Activated CD8-positive, alpha-beta memory T cell treated with anti-CD3 and anti-CD28 coated beads for 48 hours (primary cell): ENCODE measurements around the gene NUP153.
"Not testable (repeated sequence)": the region's sequence is repeated elsewhere in the genome, so short reads cannot be mapped to it uniquely, and the experiment has no call there.

Experiments used
- DNase-seq, 3 experiments: peaks; one replicate each; pipeline ENCODE4 v3.0.0-alpha.2; 2020; ENCODE audit warnings: low read depth in 2 of 3, low spot score in 2 of 3

The NUP153 gene

GRCh38 chr6:17714177-17714576 is 7.5 kb upstream of the NUP153 start:
- DNase-seq = no peak

- DNase-seq = no peak
These were observed 5.9 kb upstream of the NUP153 start for GRCh38 chr6:17712576-17712975.

- DNase-seq = no peak
These were observed 3.6 kb upstream of the NUP153 start for GRCh38 chr6:17710331-17710730.

GRCh38 chr6:17709476-17709875 is 2.8 kb upstream of the NUP153 start:
- no peak for DNase-seq

- DNase-seq = not testable (repeated sequence)
These were observed 1.3 kb upstream of the NUP153 start for GRCh38 chr6:17708035-17708434.

GRCh38 chr6:17707371-17707651 is 586 bp upstream of the NUP153 start:
- DNase-seq = no peak

GRCh38 chr6:17705778-17706579 is 746 bp downstream of the NUP153 start:
- DNase-seq = peak; percentile 62 to 83 (median 62)

- DNase-seq = no peak
These were observed 1.3 kb downstream of the NUP153 start for GRCh38 chr6:17705428-17705777.

- DNase-seq = no peak
These were observed 3.5 kb downstream of the NUP153 start for GRCh38 chr6:17703256-17703694.

- no peak for DNase-seq
These were observed 6.0 kb downstream of the NUP153 start for GRCh38 chr6:17700421-17701416.

- DNase-seq = no peak
These were observed 14.7 kb downstream of the NUP153 start for GRCh38 chr6:17691925-17692538.

- DNase-seq = no peak
These were observed 18.2 kb downstream of the NUP153 start for GRCh38 chr6:17688481-17688880.

GRCh38 chr6:17687136-17687535 is 19.6 kb downstream of the NUP153 start:
- DNase-seq = no peak

GRCh38 chr6:17684134-17684533 is 22.6 kb downstream of the NUP153 start:
- no peak for DNase-seq

- DNase-seq = no peak
These were observed 23.3 kb downstream of the NUP153 start for GRCh38 chr6:17683428-17683827.

GRCh38 chr6:17679726-17680125 is 27.0 kb downstream of the NUP153 start:
- DNase-seq = no peak

GRCh38 chr6:17677602-17678001 is 29.1 kb downstream of the NUP153 start:
- no peak for DNase-seq

GRCh38 chr6:17673543-17674254 is 33.0 kb downstream of the NUP153 start:
- DNase-seq = no peak

GRCh38 chr6:17672064-17672718 is 34.5 kb downstream of the NUP153 start:
- DNase-seq = no peak

- DNase-seq = no peak
These were observed 40.1 kb downstream of the NUP153 start for GRCh38 chr6:17666646-17667045.

GRCh38 chr6:17665132-17665531 is 41.6 kb downstream of the NUP153 start:
- no peak for DNase-seq
